ENCODE data around the gene CAPNS2. TPM values are rescaled to one million over a fixed set of nuclear protein-coding genes. Genes with fewer than 3 reads are reported as not detected.

CAPNS2 gene
- 0.11 TPM for polyA plus RNA-seq (2013, experiment 1 of 2; ENCODE audit: insufficient read length)
- polyA plus RNA-seq (2013, experiment 2 of 2; ENCODE audit: insufficient read length) = 0.17 TPM

DNA sequence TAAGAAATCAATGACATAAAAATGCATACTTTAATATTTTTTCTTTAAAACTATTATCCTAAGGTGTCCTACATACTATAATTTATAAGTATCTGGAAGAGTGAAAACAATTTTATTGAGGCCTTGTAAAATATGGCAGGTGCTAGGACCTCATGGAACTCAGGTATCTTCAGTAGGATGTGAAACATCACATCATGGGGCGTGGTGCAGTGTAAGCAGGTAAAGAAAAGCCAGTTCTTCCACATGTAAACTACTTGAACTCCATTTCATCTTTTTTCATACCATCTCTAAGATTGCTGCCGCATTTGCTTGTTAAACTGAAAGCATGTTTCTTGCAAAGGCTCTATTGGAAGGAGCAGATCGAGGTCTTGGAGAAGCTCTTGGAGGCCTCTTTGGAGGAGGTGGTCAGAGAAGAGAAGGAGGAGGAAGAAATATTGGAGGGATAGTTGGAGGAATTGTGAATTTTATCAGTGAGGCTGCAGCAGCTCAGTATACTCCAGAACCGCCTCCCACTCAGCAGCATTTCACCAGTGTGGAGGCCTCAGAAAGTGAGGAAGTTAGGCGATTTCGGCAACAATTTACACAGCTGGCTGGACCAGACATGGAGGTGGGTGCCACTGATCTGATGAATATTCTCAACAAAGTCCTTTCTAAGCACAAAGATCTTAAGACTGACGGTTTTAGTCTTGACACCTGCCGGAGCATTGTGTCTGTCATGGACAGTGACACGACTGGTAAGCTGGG, at the start of gene CAPNS2:
Gene CAPNS2, plus strand, starts transcription at position 253 of the 744 bp plus-strand sequence. Its CDS starts 73 bp downstream, at position 326.
- no peak for DNase-seq

DNA sequence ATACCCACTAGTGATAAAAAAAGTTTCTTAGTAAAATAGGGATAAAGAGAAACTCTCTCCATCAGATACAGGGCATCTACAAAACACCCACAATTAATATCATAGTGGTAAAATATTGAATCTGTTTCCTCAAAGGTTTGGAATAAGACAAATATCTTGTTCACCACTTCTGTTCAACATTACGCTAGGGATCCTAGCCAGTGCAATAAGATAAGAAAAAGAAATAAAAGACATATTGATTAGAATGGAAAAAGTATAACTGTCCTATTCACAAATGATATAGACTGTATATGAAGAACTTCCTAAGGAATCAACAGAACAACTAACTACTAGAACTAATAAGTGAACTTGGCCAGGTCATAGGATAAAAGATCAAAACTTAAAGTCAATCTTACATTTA, 44.7 kb upstream of the CAPNS2 start:
- DNase-seq = no peak

DNA sequence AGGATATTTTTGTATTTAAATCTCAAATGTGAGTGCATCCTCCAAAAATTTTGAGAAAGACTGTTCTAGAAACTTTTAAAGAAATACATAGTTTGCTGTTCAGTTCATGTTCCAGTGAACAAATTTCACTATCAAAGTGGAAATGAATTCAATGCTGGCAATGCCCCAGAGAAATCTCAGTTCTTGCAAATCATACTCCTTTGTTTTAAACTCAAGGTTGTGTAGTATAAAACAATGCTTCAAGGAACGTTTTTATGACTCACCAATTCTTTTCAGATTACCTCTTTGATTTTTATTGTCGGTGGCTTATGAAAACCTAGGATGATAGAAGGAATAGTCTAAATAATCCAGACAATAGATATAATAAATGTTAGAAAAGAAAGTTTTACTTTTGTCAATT, 40.0 kb upstream of the CAPNS2 start:
- no peak for DNase-seq

DNA sequence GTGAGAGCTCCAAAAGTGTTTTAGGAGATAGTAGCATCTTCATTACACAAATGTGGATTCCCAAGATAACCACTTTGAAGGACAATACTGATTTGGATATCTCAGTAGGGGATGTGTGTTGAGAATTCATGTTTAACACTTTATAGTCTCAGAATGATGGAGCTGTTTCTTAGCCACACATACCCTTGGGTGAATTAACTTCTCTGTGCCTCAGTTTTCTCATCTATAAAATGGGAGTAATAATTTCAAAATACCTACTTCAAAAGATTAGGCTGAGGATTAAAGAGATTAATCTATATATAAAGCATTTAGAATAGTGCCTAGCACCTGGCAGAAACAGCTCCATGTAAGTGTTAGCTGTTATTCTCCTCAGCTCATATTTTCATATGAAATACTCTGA, 38.6 kb upstream of the CAPNS2 start:
- no peak for DNase-seq

- DNase-seq = no peak
These were observed 37.5 kb upstream of the CAPNS2 start for GRCh38 chr16:55529018-55529417.

GRCh38 chr16:55530316-55530856, 36.1 kb upstream of the CAPNS2 start:
- no peak for DNase-seq

GRCh38 chr16:55532227-55532626, 34.3 kb upstream of the CAPNS2 start:
- no peak for DNase-seq

DNA sequence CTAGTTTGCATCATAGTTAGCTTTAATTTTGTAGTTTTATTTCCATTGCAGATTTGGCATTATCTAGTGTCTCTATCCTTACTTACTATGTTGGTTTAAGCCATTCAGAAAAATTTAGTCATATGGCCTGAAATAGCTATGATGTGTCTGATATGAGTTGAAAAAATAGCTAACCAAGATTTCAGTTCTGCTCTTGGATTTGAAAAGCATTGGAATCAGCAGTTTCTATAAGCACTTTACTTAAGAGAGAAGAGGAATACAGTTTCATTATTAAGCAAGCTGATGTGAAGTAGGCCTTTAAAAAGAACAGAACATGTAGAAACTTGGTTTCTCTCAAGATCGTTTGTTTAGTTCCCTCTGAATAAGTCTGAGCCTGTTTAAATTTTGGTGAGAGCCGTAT, 31.7 kb upstream of the CAPNS2 start:
- no peak for DNase-seq

- peak; percentile 45 for DNase-seq
These were observed 27.4 kb upstream of the CAPNS2 start for GRCh38 chr16:55539049-55539448.

- no peak for DNase-seq
These were observed 27.0 kb upstream of the CAPNS2 start for GRCh38 chr16:55539488-55539887.

DNA sequence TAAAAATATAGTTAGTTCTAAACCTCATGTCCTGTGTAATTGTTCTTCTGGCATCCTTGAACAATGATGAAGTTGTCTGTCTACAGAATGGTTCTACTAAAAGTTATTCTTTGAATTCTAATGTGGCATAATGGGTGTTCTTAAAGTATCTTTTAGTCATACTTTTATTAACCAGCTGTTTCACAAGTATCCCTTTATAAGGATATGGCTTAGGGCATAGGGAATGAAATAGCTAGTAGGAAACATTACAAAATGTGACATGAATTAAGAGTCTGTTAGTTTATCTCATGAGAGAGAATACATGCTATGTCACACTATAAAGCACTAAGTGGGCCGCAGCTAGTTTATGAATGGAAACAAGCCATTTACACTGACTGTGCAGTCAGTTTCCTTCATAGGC, 26.3 kb upstream of the CAPNS2 start:
- DNase-seq = no peak

DNA sequence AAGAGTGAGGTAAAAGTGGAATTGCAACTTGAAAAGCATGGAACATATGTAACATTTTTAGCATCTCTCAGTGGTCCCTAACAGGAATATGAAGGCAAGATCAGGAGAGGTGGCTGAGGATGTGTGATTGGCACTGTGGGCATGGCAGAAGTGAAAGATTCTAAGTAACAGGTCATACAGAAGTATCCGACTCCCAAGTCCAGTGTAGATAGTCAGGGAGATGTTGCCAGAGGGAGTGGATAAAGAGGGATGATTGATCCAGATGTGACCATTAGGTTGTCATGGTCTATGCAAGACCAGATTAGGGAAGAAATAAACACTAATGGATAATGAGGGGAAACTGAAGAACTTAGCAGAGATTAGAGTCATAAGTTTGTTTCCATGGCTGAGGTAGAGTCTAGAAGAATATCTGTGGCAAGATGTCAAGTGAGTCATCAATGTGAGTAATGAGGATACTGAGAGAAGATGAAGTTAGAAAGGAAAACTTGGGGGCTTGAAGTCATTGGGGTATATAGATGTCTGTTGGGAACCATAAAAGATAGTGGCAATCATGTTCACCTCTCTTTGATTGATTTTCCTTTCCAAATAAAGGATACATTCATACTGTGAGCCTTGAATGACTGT, 23.9 kb upstream of the CAPNS2 start:
- DNase-seq = peak; percentile 74

- DNase-seq = peak; percentile 47
These were observed 23.0 kb upstream of the CAPNS2 start for GRCh38 chr16:55543472-55543871.

- peak; percentile 91 for DNase-seq
These were observed 13.9 kb upstream of the CAPNS2 start for GRCh38 chr16:55552621-55553020.

- DNase-seq = no peak
These were observed 11.0 kb upstream of the CAPNS2 start for GRCh38 chr16:55555436-55555835.

GRCh38 chr16:55557186-55557585, 9.3 kb upstream of the CAPNS2 start:
- no peak for DNase-seq

DNA sequence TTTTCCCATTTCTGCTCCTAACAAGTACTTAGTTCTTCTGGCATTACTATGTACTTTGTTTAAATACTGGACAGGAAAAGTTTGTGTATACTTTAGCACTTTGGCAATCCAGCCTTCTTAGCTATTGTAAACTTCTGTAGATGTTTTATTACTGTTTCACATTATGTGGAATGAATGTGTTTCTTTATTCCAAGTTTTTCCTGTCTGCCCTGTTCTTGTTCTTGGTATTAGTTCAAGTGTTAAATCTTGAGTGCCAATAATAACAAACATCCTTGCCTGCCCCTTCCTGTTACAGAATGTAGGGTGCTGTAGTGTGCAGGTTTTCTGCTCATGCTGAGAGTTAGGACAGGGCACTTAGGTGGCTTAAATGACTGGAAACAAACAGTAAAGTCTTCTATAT, 7.3 kb upstream of the CAPNS2 start:
- no peak for DNase-seq

GRCh38 chr16:55559933-55560516, 6.5 kb upstream of the CAPNS2 start:
- no peak for DNase-seq

- DNase-seq = no peak
These were observed 5.1 kb upstream of the CAPNS2 start for GRCh38 chr16:55561319-55561848.

GRCh38 chr16:55562936-55563335, 3.5 kb upstream of the CAPNS2 start:
- DNase-seq = peak; percentile 33

DNA sequence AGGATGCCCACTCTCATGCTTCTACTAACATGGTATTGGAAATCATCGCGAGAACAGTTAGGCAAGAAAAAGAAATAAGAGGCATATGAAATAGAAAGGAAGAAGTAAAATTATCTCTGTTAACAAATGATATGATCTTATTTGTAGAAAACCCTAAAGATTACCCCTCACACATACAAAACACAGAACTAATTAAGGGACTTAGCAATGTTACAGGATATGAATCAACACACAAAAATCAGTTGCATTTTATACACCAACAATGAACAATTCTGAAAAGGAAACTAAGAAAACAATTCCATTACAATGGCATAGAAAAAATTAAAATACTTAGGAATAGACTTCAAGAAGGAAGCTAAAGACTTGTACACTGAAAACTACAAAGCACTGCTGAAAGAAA, 2.7 kb upstream of the CAPNS2 start:
- DNase-seq = peak; percentile 22

- no peak for DNase-seq
These were observed 1.4 kb upstream of the CAPNS2 start for GRCh38 chr16:55565086-55565485.

GRCh38 chr16:55567382-55567781, 898 bp downstream of the CAPNS2 start:
- peak; percentile 39 for DNase-seq
